ENCODE data around the gene NEDD4L. TPM values are rescaled to one million over a fixed set of nuclear protein-coding genes. Genes with fewer than 3 reads are reported as not detected.

Gene NEDD4L
- total RNA-seq, 6 experiments from 2014 or later, result 11.2 to 28.1 (median 15.7) TPM

DNA sequence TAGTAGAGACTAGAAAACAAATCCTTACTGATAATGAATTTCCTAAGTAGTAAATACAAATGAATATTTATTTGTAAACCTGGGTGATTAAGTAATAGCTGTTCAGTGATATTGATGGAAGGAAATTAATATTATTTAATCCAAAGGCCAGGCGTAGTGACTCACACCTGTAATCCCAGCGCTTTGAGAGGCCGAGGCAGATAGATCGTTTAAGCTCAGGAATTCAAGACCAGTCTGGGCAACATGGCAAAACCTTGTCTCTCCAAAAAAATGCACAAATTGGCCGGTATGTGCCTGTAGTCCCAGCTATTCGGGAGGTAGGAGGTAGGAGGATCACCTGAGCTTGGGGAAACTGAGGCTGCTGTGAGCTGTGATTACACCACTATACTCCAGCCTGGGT, 228.2 kb downstream of the NEDD4L start:
- Mint-ChIP-seq H3K27me3 (ENCODE audit: insufficient read depth) (peaks cover 1% of the 10 kb centered on the region), H3K4me3 (no peak overlapping the region), H3K36me3 (ENCODE audit: low read depth) (no peaks in the 10 kb centered on the region), H3K4me1 (ENCODE audit: low read depth) (peaks cover 47% of the 10 kb centered on the region), H3K9me3 (no peaks in the 10 kb centered on the region), H3K27ac (no peak overlapping the region)
- no peak for DNase-seq
- TF ChIP-seq, protein P1, sequence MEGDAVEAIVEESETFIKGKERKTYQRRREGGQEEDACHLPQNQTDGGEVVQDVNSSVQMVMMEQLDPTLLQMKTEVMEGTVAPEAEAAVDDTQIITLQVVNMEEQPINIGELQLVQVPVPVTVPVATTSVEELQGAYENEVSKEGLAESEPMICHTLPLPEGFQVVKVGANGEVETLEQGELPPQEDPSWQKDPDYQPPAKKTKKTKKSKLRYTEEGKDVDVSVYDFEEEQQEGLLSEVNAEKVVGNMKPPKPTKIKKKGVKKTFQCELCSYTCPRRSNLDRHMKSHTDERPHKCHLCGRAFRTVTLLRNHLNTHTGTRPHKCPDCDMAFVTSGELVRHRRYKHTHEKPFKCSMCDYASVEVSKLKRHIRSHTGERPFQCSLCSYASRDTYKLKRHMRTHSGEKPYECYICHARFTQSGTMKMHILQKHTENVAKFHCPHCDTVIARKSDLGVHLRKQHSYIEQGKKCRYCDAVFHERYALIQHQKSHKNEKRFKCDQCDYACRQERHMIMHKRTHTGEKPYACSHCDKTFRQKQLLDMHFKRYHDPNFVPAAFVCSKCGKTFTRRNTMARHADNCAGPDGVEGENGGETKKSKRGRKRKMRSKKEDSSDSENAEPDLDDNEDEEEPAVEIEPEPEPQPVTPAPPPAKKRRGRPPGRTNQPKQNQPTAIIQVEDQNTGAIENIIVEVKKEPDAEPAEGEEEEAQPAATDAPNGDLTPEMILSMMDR (IDR thresholded peaks at IDR 0.05), result no peak

DNA sequence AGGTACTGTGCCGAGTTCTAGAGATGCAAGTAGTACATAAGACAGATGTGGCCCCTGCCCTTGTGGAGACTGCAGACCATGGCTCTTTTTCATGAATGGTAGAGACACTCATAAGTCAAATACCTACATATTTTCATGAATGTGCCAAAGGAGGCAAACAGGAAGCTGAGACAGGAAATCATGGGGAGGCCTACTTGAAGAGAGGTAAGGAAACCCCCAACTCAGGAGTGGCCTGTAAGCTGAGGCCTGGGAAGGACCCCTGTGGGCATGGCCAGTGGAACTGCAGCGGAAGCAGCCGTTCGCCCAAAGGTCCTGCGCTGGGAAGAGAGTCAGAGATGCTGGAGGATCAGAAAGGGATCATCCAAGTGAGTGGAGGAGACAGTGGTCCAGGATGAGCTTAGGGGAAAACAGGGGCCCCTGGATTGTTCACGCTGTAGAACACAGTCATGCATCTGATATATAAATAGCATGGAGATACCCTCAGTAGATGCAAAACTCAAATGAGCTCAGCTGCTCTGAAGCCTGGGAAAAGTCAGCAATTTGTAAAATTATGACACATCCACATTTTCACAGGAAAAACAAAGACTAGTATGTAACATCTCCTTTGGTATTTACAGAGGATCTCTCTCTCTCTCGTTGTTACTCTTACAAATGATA, 228.9 kb downstream of the NEDD4L start:
- no peak overlapping the region for H3K27ac Mint-ChIP-seq
- H3K4me1 Mint-ChIP-seq (ENCODE audit: low read depth), result peaks cover 40% of the 10 kb centered on the region
- peaks cover 1% of the 10 kb centered on the region for H3K27me3 Mint-ChIP-seq (ENCODE audit: insufficient read depth)
- H3K36me3 Mint-ChIP-seq (ENCODE audit: low read depth), result no peaks in the 10 kb centered on the region
- no peaks in the 10 kb centered on the region for H3K9me3 Mint-ChIP-seq
- no peak for DNase-seq
- no peak overlapping the region for H3K4me3 Mint-ChIP-seq
- TF ChIP-seq, protein P1 (IDR thresholded peaks at IDR 0.05), result no peak

DNA sequence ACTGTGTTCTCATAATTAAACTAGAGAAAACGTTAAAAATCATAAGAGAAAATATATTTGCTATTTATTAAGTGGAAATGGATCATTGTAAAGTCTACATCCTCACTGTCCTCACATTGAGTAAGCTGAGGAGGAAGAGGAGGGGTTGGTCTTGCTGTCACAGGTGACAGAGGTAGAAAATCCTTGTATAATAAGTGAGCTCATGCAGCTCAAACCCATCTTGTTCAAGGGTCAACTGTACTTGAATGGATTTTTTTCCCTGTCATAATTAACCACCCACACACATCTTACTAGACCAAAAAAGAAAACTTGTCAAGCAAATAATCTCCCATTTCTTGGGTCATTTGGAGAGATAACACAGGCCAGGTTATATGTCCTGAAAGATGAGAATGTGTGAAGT, 231.2 kb downstream of the NEDD4L start:
- H3K27me3 Mint-ChIP-seq (ENCODE audit: insufficient read depth), result no peaks in the 10 kb centered on the region; the same call in 1 of the 2 replicates
- no peak overlapping the region for H3K27ac Mint-ChIP-seq
- H3K4me3 Mint-ChIP-seq, result no peak overlapping the region
- TF ChIP-seq, protein P1 (IDR thresholded peaks at IDR 0.05), result no peak
- no peaks in the 10 kb centered on the region for H3K36me3 Mint-ChIP-seq (ENCODE audit: low read depth)
- DNase-seq, result no peak
- no peaks in the 10 kb centered on the region for H3K9me3 Mint-ChIP-seq
- H3K4me1 Mint-ChIP-seq (ENCODE audit: low read depth), result peaks cover 17% of the 10 kb centered on the region

DNA sequence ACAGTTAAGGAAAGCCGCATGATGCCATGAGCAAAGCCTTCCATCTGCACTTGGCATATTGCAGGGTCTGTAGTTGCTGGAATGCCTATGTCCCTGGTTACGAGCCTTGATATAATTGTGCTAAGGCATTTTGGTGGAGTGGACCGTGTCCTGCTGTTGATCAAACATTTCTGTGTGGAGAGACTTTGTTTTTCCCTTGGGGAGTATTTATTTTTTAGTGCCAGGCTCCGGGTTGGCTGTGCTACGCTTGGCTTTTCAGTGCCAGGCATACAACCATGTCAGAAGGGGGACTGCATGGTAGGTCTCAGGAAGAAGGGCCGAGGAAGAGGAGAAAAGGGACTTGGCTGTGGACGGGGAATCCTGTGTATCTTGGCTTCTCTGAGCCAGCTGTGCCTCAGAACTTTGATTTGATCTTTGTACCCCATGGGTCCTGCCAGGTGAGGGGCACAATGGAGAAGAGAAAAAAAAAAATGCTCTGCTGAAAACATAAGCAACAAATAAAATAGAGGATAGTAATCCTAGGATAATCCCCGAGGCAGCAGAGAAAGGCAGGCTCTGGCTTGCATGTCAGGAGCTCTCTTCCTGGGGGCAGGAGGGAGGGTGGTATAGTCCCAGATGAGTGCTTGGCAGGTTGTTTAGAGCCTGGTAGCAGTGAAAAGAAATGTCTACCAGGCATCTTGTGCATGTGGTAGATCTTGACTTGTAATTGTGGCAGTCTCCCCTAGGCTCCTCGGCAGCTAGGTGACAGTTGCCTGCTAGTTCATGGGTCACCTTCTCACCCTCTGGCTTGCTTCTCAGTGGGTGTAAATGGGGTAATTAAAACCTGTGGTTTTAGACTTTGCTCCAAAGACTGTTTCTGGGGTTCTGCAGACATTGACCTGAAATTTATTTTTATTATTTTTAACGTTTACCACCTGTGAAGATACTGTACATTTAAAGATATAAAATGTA, 233.0 kb downstream of the NEDD4L start:
- H3K27me3 Mint-ChIP-seq (ENCODE audit: insufficient read depth), result no peaks in the 10 kb centered on the region; the same call in 1 of the 2 replicates
- no peaks in the 10 kb centered on the region for H3K9me3 Mint-ChIP-seq
- DNase-seq, result no peak
- TF ChIP-seq, protein P1 (IDR thresholded peaks at IDR 0.05), result no peak
- no peak overlapping the region for H3K4me3 Mint-ChIP-seq
- H3K27ac Mint-ChIP-seq, result no peak overlapping the region
- H3K36me3 Mint-ChIP-seq (ENCODE audit: low read depth), result no peaks in the 10 kb centered on the region
- peaks cover 13% of the 10 kb centered on the region for H3K4me1 Mint-ChIP-seq (ENCODE audit: low read depth)

DNA sequence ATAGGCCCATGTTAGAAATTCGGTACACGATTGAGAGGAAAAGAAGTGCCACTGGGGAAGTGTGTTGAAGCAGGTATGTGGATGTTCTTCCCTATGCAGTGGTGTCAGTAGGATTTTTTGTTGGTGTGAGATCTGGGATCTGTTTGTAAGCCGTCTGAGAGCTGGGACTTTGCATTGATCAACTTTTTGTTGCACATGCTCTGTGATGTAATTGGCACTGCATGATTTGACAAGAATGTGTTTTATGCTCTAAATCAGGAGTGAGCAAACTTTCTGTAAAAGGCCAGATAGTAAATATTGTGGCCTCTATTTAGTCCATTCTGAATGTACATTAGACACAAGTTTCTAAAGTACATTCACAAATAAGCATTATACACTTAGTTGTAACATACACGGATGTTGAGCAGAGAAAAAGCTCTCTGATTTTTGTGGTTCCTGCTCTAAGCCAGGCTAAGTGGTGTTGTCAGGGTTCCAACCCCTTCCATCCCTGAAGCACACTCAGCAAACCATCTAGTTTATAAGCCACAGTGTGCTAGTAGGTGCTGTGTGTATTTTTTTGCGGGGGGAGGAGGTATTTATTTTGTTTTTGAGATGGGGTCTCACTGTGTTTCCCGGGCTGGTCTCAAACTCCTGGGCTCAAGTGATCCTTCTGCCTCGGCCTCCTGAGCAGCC, 235.6 kb downstream of the NEDD4L start:
- no peak for DNase-seq
- Mint-ChIP-seq H3K9me3 (no peaks in the 10 kb centered on the region), H3K4me1 (ENCODE audit: low read depth) (no peaks in the 10 kb centered on the region), H3K27me3 (ENCODE audit: insufficient read depth) (peaks cover 3% of the 10 kb centered on the region; the same call in 1 of the 2 replicates), H3K27ac (no peak overlapping the region), H3K36me3 (ENCODE audit: low read depth) (no peaks in the 10 kb centered on the region), H3K4me3 (no peak overlapping the region)
- TF ChIP-seq, protein P1 (IDR thresholded peaks at IDR 0.05), result no peak
